K562 (cell line): ENCODE results near the gene GOLGA6D. TPM values are rescaled to one million over a fixed set of nuclear protein-coding genes. Genes with fewer than 3 reads are reported as not detected.

Source experiments
- CUX1 ChIP-seq: fragments of 200-800 bp; sonication (Bioruptor generic); IDR thresholded peaks from 2 replicates; pipeline ENCODE4 v1.6.1; 2016; ENCODE audit warnings: missing genetic modification characterization, missing compliant biosample characterization
- FOSL1 ChIP-seq: fragments of 200-800 bp; sonication (Bioruptor generic); conservative IDR thresholded peaks from 2 replicates; pipeline ENCODE4 v1.6.1; 2016; ENCODE audit warnings: missing genetic modification characterization, missing compliant biosample characterization
- HLTF ChIP-seq: fragments of 450-650 bp; IDR thresholded peaks from 2 replicates; pipeline ENCODE4 v1.6.1; 2016
- HSF4 ChIP-seq: fragments of 250-450 bp; sonication (Bioruptor Pico); IDR thresholded peaks from 2 replicates; pipeline ENCODE4 v2.1.2; 2022; ENCODE audit warnings: mild to moderate bottlenecking, moderate library complexity, borderline replicate concordance
- JUND ChIP-seq, 2 experiments: IDR thresholded peaks; 2 replicates in 1 of 2; 3 replicates in 1 of 2; pipeline ENCODE4 v1.6.1; 2011; ENCODE audit warnings: borderline replicate concordance in 2 of 2, low read depth in 2 of 2, low read length in 2 of 2, improper control_type of control experiment in 1 of 2, missing biosample characterization in 1 of 2, missing genetic modification characterization in 1 of 2, missing genetic modification reagents in 1 of 2
- KDM1A ChIP-seq, 2 experiments: fragments of 450-650 bp; IDR thresholded peaks; 2 replicates each; pipeline ENCODE4 v1.6.1; 2016; ENCODE audit warnings: mild to moderate bottlenecking in 2 of 2
- NCOA2 ChIP-seq, 2 experiments: fragments of 450-650 bp; IDR thresholded peaks; 2 replicates each; pipeline ENCODE4 v1.6.1; 2018; ENCODE audit warnings: mild to moderate bottlenecking in 2 of 2, moderate library complexity in 1 of 2; ENCODE audit not compliant: partially characterized antibody in 2 of 2
- RB1 ChIP-seq: fragments of 450-650 bp; IDR thresholded peaks from 2 replicates; pipeline ENCODE4 v1.6.1; 2017; ENCODE audit warnings: low read depth, mild to moderate bottlenecking
- RCOR1 ChIP-seq, 2 experiments: IDR thresholded peaks; 2 replicates each; pipeline ENCODE4 v1.6.1; 2012; ENCODE audit warnings: low read depth in 2 of 2, low read length in 2 of 2, borderline replicate concordance in 1 of 2, improper control_type of control experiment in 1 of 2
- SRF ChIP-seq, 2 experiments: fragments of 250-450, 450-650 bp in 1 of 2; sonication (Bioruptor Pico) in 1 of 2; sonication (generic) in 1 of 2; formaldehyde crosslinking; IDR thresholded peaks; 2 replicates each; pipeline versions ENCODE4 v1.5.0 to v1.5.1; 2020 to 2022; ENCODE audit warnings: mild to moderate bottlenecking in 1 of 2, missing genetic modification reagents in 1 of 2
- ZC3H8 ChIP-seq: fragments of 450-650 bp; IDR thresholded peaks from 2 replicates; pipeline ENCODE4 v1.6.1; 2017
- ZNF143 ChIP-seq: sonication (generic); formaldehyde crosslinking; IDR thresholded peaks from 2 replicates; pipeline ENCODE4 v1.9.0; 2022; ENCODE audit warnings: mild to moderate bottlenecking, missing genetic modification reagents
- polyA plus RNA-seq, 8 experiments: library from polyadenylated mRNA; depleted of rRNA in 4 of 8; stranded (reverse) in 5 of 8; unstranded in 3 of 8; fragments of >200 nt; fragmentation: Nextera tagmentation in 2 of 8; fragmentation: Illumina TruSeq in 1 of 8; extraction: Ambion mirVana in 2 of 8; extraction: Trizol in 1 of 8; gene quantifications; 2 replicates each; pipeline versions ENCODE4 v1.2.1 to v1.2.3, GENCODE V29; 2011 to 2014; ENCODE audit warnings: inconsistent platforms in 1 of 8, missing spikeins in 1 of 8
- total RNA-seq, 7 experiments: library from RNA; depleted of rRNA in 6 of 7; stranded (reverse); fragments of >200 nt in 6 of 7; fragmentation: Illumina TruSeq in 2 of 7; extraction: Trizol in 2 of 7; gene quantifications; 2 replicates each; pipeline versions ENCODE4 v1.2.1 to v1.2.3, GENCODE V29; 2011 to 2021; ENCODE audit warnings: low replicate concordance in 1 of 7

GOLGA6D gene
- total and polyA plus RNA-seq, 9 of the 15 experiments (the other 6 are each of a cell fraction or from before 2014, with no cell fraction given), result not detected

GRCh38 chr15:75335705-75336355 lies 53.2 kb downstream of the GOLGA6D start, which contains the start of gene COMMD4 (continued):
- TF ChIP-seq SRF (CRISPR knock-in tag; IDR thresholded peaks at IDR 0.05), result peak in 1 of 2 experiments; percentile 53; a peak in 1 of 4 replicates
- peak; percentile 78; the same call in 1 of the 2 replicates for TF ChIP-seq RB1
- no peak for TF ChIP-seq KDM1A (IDR thresholded peaks at IDR 0.05)
- peak; percentile 18; the same call in 1 of the 2 replicates for TF ChIP-seq JUND (IDR thresholded peaks at IDR 0.05; ENCODE audit: borderline replicate concordance, low read depth, low read length)
- no peak for TF ChIP-seq JUND (tag; IDR thresholded peaks at IDR 0.05; ENCODE audit: borderline replicate concordance, low read depth, low read length)
- TF ChIP-seq HLTF, result 0 out of 2 replicates have a peak, but pooled peaks have one; percentile 52
- no peak for TF ChIP-seq NCOA2 (IDR thresholded peaks at IDR 0.05; ENCODE audit: partially characterized antibody in 2 of 2)
- no peak for TF ChIP-seq ZC3H8
- TF ChIP-seq FOSL1 (tag), result 0 out of 2 replicates have a peak, but pooled peaks have one; percentile 27
- TF ChIP-seq HSF4 (CRISPR knock-in tag), result no peak
- no peak for TF ChIP-seq CUX1 (CRISPR knock-in tag)
- TF ChIP-seq ZNF143 (CRISPR knock-in tag), result peak; percentile 44; the same call in 1 of the 2 replicates
- TF ChIP-seq RCOR1 (IDR thresholded peaks at IDR 0.05; ENCODE audit: borderline replicate concordance in 1 of 2, low read depth in 2 of 2, low read length in 2 of 2), result peak in 1 of 2 experiments; percentile 18; a peak in 1 of 4 replicates
